ENCODE results near the gene MEG3.

MEG3 gene

DNA sequence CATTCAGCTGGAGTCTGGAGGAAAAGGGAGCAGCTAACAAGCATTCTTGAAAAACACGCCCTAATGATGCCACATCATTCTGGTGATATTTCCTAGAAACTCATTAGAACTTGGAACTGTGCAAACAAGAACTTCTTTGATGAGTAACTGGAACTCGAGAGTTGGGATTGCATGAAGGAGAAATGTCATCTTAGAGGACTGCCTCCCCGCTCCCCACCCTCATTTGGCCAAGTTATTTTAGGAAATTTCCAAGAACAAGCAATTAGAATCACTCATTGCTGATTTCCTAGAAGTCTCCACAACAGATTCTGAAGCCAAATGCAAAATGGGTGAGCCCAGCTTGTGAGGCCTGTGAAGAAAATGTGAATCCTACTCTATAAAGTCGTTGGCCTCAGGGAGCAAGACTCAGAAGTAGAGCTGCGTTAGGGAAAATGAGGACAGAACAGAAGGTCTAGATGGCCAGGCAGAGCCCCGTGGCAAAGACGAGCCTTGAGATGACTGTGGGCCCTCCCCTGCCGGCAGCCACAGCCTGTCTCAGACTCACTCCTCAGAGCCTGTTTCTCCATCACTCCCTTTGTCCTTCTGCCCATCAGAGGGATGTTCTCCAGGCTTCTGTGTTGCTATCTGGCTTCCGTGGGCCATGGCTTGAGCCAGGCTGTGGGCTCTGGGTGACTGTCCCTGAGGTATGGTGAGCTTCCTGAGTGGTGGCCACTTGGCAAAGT is 39.2 kb downstream of the MEG3 start:
- no peak for DNase-seq (ENCODE audit: low spot score)

GRCh38 chr14:100865682-100866591 is 40.0 kb downstream of the MEG3 start:
- no peak for DNase-seq (ENCODE audit: low spot score)

DNA sequence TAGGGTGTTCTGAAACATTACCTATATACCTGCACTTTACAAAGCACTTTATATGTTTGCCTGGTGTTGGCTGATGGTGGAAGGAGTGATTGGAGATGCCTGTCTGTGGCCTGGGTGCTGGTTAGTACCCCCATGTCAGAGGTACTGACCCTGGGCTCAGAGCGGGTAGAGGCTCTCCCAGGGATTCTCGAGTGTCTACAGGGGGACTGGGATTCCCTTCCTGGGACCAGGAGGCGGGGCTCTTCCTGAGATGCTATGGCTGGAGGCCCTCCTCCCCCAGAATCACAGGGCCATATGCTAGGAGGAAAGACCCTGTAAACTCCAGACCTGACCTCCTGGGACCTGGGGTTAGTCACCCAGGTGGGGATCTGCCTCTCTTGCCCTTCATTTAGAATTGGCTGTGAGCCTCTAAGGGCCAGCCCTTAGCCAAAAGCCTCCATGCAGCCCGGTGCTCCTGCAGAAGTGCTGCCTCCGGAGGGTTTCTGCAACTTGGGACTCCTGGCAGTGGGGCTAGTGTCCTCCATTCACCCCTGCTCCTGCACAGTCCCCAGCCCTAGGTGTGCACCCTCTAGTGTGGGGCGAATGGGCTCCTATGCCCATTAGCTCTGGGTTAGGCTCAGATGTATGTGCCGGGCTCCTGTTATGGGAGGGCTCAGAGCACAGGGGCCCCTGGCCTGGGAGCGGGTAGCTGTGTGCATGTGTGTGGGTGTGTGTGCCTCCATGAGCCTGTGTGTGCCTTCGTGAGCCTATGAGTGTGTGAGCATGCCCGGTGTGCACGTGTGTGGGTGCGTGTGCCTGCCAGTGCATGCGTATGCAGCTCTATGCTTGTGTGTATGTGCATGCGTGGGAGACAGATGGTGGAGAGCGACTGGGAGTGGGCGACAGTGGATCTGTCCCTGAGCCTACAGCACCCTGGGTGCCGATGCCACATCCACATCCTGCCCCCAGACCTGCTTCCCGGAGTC is 41.0 kb downstream of the MEG3 start:
- DNase-seq (ENCODE audit: low spot score): peak; percentile 45

- no peak for DNase-seq (ENCODE audit: low spot score)
Measured at GRCh38 chr14:100867631-100868315, 41.9 kb downstream of the MEG3 start.

- DNase-seq (ENCODE audit: low spot score): no peak
Measured at GRCh38 chr14:100868621-100869370, 42.9 kb downstream of the MEG3 start.

GRCh38 chr14:100871234-100872186 is 45.6 kb downstream of the MEG3 start:
- no peak for DNase-seq (ENCODE audit: low spot score)

- no peak for DNase-seq (ENCODE audit: low spot score)
Measured at GRCh38 chr14:100872259-100873095, 46.6 kb downstream of the MEG3 start.

DNA sequence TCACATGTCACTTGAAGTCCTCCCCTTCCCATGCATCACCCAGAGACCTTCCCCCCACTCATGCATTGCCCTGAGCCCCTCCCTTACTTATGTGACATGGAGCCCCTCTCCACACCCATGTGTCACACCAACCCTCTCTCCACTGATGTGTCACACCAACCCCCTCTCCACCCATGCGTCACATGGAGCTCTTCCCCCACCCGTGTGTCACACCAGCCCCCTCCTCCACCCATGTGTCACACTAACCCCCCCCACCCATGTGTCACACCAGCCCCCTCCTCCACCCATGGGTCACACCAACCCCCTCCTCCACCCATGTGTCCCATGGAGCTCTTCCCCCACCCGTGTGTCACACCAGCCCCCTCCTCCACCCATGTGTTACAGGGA is 47.2 kb downstream of the MEG3 start:
- no peak for DNase-seq (ENCODE audit: low spot score)

- DNase-seq (ENCODE audit: low spot score): no peak
Measured at GRCh38 chr14:100874051-100874410, 48.1 kb downstream of the MEG3 start.

GRCh38 chr14:100874411-100875091 is 48.6 kb downstream of the MEG3 start:
- no peak for DNase-seq (ENCODE audit: low spot score)

DNA sequence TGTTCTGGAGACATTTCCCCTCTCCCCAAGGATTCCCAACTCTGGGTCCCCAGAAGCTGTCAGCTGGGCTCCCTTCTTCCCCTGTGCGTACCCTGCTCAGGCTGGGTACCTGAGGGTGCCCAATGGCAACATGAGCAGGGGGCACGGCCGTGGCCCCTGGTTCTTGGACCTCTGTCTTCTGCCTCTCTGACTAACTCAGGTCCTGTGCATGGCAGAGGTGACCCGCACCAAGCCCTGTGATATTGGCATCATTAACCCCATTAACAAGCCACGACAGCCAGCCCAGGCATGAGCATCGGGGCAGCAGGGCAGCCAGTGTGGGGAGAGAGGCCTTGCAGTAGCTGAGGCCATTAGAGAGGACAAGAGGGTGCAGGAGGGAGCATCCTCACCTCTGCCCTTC is 49.2 kb downstream of the MEG3 start:
- DNase-seq (ENCODE audit: low spot score): no peak

DNA sequence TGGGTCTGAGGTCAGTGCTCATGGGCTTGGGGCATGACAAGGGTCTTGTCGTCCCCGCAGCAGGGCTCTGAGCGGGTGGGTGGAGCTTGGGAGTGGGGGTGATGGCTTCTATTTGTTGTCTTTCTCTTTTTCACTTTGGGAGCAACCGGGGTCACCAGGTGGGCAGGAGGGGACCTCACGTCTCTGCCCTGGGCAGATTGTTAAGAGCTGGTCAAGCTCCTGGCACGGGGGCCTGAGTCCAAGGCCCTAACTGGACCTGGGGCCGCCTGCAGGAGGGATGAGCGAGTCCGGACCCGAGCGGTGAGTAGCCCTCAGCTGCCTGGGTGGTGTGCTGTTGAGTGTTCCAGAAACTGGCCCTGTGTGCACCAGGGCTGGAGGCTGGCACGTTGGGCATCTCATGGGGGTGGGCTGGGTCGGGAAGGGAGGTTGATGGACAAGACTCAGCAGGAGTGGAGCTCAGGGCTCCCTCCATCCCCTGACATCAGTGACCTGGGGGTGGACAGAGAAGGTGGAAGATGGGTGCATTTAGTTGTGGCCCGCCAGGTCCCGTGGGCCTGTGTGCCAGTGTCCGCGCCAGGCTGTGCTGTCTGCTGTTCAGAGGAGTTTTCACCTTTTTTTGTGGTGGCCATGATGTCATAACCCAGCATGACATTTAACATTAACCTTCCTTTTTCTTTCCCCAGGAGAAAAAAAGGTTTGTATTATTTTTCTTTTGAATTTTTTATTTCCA is 50.1 kb downstream of the MEG3 start:
- no peak for DNase-seq (ENCODE audit: low spot score)

GRCh38 chr14:100878271-100879146 is 52.6 kb downstream of the MEG3 start:
- no peak for DNase-seq (ENCODE audit: low spot score)

DNA sequence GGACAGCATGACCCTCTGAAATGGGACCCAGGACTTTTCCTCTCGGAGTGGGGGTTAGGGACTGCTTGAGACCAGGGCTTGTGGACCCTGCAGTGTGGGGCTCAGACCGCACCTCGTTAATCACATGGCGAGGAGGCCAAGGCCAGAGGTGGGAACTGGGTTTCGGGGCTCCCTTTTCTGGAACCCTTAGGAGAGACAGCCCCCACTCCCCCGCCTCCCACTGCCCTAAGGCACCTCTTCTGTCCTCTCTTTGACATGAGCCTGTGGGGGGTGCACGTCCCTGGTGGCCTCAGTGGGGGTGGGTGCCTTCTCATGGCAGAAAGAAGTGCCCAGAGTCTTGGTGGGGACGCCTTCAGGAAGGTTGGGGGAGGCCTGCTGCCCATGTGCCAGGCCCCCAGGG is 53.3 kb downstream of the MEG3 start:
- DNase-seq (ENCODE audit: low spot score): no peak

DNA sequence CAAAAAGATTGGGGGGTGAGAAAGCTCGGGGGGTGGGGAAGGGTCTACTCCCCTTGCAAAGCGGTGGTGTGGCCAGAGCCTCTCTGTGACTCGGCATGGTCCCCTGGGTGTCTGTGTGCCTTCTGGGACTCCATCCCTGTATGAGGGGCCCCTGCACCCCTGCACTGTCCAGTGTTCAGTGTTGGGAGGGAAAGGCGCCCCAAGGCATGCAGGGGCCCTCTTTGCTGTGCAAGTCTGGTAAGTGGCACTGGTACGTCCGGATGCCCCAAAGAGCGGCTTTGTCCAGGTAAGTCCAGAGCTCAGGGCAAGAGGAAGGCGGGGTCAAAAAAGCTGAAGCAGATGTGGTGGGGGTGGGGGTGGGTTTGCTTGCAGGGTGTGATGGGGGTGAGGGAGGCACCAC is 53.9 kb downstream of the MEG3 start:
- no peak for DNase-seq (ENCODE audit: low spot score)

DNA sequence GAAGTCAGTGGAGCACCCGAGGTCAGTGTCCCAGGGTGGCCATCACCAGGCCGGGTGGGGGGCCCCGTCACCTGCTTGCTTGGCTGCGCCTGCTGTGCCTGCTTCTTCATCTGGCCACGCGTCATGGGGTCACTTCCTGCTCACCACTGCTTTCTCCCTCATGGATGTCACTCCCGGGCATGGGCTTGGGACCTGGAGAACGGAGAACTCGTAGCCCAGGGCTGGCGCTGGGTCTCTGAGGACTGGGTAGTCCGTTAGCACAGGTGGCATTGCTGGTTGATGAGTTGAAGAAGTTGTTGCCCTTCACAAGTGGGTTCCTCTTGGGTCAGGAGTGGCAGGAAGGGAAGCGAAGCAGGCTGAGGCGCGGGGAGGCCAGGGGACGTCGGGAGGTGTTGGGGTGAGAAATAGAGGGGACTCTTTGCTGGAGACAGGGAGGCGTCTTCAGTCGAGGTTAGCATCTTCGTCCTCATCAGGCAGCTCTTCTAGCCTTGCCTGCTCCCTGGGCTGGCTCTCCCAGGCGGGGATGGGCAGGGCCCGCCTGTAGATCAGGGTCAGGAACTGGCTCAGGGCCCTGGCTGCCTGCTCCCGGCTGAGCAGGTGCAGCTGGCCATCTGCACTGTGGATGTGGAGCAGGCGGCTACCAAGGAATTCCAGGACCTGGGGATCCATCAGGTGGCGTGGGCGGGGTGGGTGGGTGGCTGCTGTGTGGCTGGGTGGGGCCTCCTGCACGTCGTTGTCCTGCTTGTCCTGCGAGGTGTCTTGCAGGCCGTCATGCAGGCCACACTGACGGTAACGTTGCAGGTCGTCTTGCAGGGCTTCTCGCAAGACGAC is 54.6 kb downstream of the MEG3 start:
- DNase-seq (ENCODE audit: low spot score): no peak
